Coronary artery (tissue), 2 donors: ENCODE measurements around the gene CLDN20.

Source experiments
- DNase-seq: peaks from one replicate; pipeline ENCODE4 v3.0.0-alpha.2; 2017; ENCODE audit warnings: low spot score
- H3K27ac ChIP-seq, 2 donors: fragments of 200-600 bp; sonication (generic); one replicate each; pipeline ENCODE4 v1.5.1; 2016 to 2019
- H3K4me3 ChIP-seq: fragments of 200-600 bp; sonication (generic); 2 replicates; pipeline ENCODE4 v1.5.1; 2016; ENCODE audit warnings: mild to moderate bottlenecking, moderate library complexity
- TF ChIP-seq, protein P1 (sequence below): fragments of 200-600 bp; sonication (generic); IDR thresholded peaks from one replicate; pipeline ENCODE4 v1.5.1; 2019; ENCODE audit warnings: antibody characterized with exemption

CLDN20 gene

DNA sequence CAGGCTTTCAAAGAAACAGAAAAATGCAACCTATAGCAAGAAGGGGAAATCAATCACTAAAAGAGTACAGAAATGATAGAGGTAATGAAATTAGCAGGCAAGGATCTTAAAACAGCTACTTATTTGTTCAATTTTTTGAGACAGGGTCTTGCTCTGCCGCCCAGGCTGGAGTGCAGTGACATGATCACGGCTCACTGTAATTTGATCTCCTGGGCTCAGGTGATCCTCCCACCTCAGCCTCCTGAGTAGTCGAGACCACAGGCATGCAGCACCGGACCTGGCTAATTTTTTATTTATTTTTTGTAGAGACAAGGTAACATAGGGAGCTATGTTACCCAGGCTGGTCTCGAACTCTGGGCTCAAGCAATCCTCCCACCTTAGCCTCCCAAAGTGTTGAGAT, 28.9 kb downstream of the CLDN20 start:
- Histone ChIP-seq H3K4me3 (no peak overlapping the region), H3K27ac (no peak overlapping the region)
- TF ChIP-seq, protein P1, sequence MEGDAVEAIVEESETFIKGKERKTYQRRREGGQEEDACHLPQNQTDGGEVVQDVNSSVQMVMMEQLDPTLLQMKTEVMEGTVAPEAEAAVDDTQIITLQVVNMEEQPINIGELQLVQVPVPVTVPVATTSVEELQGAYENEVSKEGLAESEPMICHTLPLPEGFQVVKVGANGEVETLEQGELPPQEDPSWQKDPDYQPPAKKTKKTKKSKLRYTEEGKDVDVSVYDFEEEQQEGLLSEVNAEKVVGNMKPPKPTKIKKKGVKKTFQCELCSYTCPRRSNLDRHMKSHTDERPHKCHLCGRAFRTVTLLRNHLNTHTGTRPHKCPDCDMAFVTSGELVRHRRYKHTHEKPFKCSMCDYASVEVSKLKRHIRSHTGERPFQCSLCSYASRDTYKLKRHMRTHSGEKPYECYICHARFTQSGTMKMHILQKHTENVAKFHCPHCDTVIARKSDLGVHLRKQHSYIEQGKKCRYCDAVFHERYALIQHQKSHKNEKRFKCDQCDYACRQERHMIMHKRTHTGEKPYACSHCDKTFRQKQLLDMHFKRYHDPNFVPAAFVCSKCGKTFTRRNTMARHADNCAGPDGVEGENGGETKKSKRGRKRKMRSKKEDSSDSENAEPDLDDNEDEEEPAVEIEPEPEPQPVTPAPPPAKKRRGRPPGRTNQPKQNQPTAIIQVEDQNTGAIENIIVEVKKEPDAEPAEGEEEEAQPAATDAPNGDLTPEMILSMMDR = no peak
- DNase-seq = no peak

DNA sequence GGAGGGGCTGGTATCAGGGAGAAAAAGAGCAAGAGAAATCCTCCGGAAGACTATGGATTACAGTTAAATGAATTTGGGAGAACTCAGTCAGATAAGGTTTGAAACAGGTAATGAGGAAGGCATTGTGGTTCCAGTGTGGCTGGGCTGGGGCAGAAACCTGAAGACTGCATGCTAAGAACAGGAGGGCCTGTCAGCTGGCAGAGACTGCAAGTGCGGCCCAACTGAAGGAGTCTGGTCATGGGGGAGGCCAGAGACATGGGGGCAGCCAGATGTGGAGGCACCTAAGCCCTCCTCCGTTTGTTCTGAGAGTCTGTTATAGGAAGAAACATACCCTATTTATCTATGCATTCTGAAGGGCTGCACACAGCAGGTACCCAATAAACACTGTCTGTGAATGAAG, 33.9 kb downstream of the CLDN20 start:
- Histone ChIP-seq H3K4me3 (no peak overlapping the region), H3K27ac (no peak overlapping the region)
- TF ChIP-seq, protein P1 = no peak
- no peak for DNase-seq

DNA sequence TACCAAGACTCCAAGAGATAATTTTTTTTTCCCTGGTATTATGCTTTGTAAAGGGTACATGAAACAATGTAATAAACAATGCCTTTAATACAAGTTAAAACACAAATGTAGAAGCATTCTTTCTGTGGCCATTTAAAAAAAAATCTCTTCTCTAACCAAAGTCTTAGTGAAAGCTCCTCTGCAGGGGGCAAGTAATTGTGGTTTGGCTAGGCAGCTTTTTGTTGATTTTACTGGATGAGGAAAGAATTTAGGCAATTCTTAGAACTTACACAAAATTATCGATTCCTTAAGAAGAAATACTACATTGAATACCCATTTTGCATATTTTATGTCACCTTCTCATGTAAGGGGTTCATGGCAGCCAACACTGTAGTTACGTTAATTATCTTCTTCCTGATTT, 38.1 kb downstream of the CLDN20 start:
- H3K4me3 ChIP-seq = no peak overlapping the region
- TF ChIP-seq, protein P1 = no peak
- no peak for DNase-seq
- no peak overlapping the region for H3K27ac ChIP-seq

DNA sequence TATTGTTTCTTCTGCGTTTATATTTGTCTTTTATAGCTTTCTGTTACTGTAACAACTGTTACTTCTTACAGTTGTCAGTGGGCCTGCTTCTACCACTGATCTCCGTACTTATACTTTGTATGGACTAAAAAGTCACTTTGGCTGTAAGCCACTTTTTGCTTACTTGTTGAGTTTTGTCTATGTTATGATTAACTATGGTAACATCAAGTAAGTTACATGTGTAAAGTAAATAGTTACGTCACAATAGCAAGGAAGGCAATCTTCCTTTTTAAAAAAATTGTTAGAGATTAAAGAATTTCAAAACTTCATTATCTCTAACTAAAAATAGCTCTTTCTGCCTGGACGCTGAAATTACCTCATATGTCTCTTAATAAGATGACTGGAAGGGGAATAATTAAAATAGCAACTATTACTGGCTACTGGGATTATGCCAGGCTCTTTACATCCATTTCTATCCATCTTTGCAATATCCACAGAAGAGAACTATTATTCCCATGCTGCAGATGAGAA, 39.6 kb downstream of the CLDN20 start:
- H3K27ac ChIP-seq = no peak overlapping the region
- TF ChIP-seq, protein P1 = no peak
- no peak for DNase-seq
- H3K4me3 ChIP-seq = no peak overlapping the region

DNA sequence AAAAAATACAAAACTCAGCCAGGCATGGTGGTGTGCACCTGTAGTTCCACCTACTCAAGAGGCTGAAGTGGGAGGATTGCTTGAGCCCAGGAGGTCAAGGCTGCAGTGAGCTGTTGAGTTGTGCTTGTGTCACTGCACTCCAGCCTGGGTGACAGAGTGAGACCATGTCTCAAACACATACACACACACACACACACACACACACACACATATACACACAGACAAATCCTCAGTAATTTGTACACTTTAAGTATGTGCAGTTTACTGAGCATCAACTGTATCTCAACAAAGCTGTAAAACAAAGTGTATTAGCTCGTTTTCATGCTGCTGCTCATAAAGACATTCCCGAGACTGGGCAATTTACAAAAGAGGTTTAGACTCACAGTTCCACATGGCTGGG, 43.1 kb downstream of the CLDN20 start:
- TF ChIP-seq, protein P1 = no peak
- no peak overlapping the region for H3K4me3 ChIP-seq
- no peak overlapping the region for H3K27ac ChIP-seq
- DNase-seq = no peak

DNA sequence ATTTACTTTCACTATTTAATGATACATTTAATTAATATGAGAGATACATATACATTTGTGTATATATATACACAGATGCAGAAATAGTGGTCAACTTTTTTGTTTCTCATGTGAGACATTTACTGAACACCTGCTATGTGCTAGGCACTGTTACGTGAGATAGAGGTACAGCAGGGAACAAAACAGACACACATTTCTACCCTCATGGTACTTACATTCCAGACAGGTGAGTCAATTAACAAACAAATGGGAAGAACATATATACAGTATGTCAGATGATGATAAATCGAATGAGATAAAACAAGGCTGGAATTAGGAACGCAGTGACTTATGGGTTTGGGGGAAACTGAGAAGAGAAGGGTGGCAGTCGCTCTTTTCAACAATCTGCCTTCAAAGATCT, 45.3 kb downstream of the CLDN20 start:
- TF ChIP-seq, protein P1 = no peak
- Histone ChIP-seq H3K4me3 (no peak overlapping the region), H3K27ac (no peak overlapping the region)
- DNase-seq = no peak

DNA sequence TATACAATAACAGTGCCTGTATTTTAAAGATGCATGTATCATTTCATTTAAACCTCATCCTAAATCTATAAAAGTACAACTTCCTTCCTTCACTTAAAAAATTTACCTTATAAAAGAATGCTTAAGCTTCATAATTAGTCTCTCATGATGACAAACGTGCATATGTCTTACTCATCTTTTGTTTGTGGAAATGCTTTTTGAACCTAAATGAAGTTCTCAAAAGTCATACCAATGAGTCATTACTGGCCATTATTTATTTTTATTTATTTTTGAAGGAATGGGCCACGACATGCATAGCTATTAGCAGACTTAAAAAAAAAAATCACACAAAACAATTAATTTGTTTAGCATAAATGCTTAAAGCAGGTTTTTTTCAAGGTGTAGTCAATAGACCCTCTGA, 46.8 kb downstream of the CLDN20 start:
- TF ChIP-seq, protein P1 = no peak
- no peak overlapping the region for H3K4me3 ChIP-seq
- DNase-seq = no peak

More for the DNA sequence above, 46.8 kb downstream of the CLDN20 start:
- no peak overlapping the region for H3K27ac ChIP-seq
